GM21576 (cell line): Measurements from ENCODE around the gene ASTN2.

Experiments used
- ATAC-seq: cut with Tn5 transposase; IDR thresholded peaks from one replicate; pipeline ENCODE4 v1.9.1; 2021; ENCODE audit warnings: mild to moderate bottlenecking, moderate library complexity; ENCODE audit not compliant: unreplicated experiment

ASTN2 gene

GRCh38 chr9:117126871-117127270 lies 288.0 kb downstream of the ASTN2 start:
- no peak for ATAC-seq

GRCh38 chr9:117125531-117125930 lies 289.3 kb downstream of the ASTN2 start:
- no peak for ATAC-seq

GRCh38 chr9:117123729-117124128 lies 291.1 kb downstream of the ASTN2 start:
- no peak for ATAC-seq

- no peak for ATAC-seq
Observed at GRCh38 chr9:117122953-117123352, 291.9 kb downstream of the ASTN2 start.

DNA sequence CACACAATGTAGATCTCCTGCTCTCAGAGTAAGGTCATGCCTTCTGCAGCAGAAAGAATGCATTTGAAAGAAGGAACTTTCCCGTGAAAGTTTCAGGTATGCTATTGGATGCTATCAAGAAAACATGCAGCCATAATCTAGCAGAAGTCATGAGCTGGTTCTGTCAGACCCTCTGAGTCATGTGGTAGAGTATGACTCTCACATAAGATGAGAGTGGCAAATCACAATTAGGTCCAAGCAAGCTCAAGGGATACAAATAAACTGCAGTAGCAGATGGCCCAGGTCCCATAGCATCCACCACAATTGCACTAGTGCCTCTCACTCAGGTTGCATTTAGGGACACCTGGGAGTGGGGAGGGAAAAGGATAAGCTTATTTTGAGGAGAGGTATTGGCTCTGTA lies 292.8 kb downstream of the ASTN2 start:
- no peak for ATAC-seq

DNA sequence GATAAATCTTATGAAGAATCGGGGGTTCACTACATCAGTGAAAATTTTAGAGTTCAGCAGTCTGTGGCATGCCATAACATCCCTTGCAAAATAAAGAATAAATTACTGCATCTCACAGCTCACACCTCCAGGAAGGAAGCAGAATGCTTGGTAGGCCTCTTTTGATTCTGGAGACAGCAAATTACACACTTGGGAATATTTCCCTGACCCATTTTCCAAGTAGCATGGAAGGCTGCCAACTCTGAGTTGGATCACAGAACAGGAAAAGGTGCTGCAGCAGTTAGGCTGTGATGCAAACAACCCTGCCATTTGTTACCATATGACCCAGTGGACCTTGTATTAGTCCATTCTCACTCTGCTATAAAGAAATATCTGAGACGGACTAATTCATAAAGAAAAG lies 293.5 kb downstream of the ASTN2 start:
- no peak for ATAC-seq

DNA sequence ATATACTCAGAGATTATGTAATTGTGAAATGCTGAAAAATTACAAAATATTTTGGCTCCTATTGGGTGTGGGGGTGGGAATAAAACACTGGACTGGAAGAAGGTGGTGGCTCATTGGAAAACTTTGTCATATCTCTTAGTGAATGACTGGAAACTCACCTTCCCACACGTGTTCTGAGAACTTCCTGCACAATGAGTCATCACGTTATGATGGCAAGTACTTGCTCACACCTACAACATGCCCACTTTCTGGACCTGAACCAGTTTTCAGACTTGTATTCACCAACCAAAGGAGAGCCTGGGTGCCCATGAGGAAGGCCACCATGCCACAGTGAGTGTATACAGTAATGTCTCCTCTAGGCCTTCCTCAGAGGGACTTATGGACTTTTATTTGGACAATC lies 294.8 kb downstream of the ASTN2 start:
- ATAC-seq = no peak

- peak; percentile 88 for ATAC-seq
Observed at GRCh38 chr9:117116084-117116483, 298.8 kb downstream of the ASTN2 start.

DNA sequence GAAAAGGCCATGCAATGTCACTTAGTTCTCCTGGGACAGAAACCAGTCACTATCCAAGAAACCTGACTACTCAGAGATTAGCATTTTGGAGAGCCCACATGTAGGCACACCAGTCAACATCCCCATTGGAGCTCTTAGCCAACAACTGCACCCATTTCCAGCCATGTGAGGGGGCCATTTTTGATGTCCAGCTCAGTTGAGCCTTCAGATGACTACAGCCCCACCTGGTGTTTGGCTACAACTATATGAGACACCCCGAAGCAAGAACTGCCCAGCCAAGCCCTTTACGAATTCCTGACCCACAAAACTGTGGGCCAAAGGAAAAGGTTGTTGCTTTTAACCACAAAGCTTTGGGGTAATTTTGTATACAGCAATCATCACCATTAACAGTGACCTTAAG lies 300.1 kb downstream of the ASTN2 start:
- no peak for ATAC-seq

DNA sequence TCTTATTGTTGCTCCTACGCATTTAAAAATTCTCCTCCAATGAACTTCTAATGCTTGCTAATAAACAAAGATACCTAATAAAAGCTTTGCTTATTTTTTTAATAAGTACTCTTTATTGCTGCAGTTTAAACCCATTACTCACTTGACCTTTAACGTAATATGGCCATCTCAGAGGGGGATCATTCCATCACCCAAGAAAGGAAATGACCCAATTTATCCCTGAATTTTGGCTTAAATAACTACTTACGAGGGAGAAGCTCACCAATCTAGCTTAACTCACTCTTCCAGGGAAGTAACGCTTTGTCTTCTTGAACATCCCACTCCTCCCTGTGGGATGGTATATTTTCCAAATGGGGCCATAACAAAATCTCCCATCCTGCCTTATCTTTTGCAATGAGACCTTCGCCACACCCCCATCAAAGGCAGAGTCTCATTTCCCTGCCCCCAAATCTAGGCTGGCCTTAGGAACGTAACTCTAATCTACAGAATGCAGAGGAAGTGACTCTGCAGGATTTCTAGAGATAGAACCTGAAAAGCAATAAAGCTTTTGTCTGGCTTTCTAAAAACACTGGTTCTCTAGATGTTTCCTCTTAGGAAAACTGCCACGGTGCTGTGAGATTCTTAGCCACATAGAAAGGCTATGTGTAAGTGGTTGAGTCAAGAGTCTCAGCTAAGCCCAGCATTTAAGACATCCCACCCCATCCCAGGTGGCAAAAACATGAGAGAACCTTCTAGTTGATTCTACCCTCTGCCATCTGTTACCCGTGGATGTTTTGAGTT lies 310.0 kb downstream of the ASTN2 start:
- no peak for ATAC-seq

- no peak for ATAC-seq
Observed at GRCh38 chr9:117104206-117104605, 310.7 kb downstream of the ASTN2 start.

DNA sequence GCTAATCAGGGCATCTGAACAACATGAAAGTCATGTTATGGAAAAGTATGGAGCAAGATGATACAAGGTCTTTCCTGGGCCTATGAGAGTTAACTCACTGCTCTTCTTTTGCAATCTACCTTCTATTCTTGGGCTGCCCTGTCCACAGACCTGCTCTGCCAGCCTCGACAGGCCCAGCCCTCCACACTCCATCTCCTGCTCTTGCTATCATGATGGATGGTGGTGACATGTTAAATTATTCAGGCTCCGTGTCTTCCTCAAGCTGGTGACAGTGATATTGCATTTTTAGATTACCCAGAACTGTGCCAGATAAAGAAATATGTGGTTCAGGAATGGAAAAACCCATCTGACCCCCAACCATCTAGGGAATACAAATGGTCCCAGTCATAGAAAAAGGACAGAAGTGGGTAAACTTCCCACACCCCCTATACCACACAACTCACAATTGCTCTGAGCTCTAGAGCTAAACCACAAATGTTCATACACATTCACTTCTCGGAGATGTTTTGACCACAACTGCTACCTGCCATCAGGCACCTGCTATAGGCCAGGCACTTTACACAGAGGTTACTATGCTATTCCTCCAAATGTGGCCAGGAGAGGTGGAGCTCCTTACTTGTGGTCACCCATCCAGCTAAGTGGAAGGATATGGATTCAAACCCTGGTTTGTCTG lies 311.3 kb downstream of the ASTN2 start:
- no peak for ATAC-seq

- no peak for ATAC-seq
Observed at GRCh38 chr9:117101008-117101407, 313.8 kb downstream of the ASTN2 start.

GRCh38 chr9:117098331-117098730 lies 316.5 kb downstream of the ASTN2 start:
- ATAC-seq = no peak

DNA sequence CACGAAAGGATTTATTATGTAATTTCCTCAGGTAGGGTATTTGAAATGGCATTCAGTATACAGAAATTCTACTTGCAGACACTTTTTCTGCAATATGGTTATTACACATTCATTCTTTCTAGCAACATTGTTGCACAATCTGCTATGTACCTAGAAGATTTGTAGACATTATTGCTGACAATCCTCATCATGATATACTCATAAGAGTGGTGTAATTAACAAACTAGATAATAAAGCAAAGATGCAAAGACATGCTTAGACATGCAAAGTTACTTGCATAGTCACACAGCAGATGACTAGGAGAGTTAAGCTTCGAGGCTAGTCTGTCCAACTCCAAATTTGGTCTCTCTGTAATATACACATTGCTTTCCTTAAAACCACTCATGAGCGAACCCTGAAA lies 317.1 kb downstream of the ASTN2 start:
- ATAC-seq = no peak

DNA sequence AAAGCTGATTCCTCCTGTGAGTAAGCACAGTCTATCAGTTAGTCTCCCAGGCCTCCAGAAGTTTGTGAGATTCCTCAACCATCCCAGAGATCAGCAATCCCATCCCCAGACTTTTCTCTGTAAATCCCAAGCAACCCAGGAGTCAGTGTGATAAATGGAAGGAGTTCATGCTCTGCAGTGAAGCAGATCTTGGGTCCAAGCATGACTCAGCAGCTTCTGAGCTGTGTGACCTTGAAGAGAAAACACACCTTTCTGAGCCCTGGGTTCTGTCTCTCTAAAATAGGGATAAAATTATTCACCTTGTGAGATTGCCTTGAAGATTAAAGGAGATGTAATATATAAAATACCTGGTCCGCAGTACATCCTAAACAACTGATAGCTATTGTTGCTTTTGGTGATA lies 318.7 kb downstream of the ASTN2 start:
- no peak for ATAC-seq

DNA sequence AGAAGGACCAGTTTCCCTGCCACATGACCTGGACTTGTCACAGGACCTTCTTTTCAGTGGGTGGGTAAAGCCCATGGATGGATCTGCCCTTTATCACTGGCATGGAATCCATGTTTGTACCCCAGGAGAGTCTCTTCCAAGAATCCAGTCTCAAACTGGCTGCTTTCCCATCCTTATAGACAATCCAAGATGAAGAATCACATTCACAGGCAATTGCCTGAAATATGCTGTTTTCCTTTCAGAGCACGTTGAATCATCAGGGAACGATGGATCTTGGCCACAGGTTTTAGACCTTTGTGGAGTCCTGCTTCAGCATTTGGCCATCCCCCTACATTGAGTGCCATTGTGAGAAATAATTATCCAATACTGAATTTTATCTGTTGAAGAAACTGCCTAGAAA lies 319.8 kb downstream of the ASTN2 start:
- no peak for ATAC-seq

DNA sequence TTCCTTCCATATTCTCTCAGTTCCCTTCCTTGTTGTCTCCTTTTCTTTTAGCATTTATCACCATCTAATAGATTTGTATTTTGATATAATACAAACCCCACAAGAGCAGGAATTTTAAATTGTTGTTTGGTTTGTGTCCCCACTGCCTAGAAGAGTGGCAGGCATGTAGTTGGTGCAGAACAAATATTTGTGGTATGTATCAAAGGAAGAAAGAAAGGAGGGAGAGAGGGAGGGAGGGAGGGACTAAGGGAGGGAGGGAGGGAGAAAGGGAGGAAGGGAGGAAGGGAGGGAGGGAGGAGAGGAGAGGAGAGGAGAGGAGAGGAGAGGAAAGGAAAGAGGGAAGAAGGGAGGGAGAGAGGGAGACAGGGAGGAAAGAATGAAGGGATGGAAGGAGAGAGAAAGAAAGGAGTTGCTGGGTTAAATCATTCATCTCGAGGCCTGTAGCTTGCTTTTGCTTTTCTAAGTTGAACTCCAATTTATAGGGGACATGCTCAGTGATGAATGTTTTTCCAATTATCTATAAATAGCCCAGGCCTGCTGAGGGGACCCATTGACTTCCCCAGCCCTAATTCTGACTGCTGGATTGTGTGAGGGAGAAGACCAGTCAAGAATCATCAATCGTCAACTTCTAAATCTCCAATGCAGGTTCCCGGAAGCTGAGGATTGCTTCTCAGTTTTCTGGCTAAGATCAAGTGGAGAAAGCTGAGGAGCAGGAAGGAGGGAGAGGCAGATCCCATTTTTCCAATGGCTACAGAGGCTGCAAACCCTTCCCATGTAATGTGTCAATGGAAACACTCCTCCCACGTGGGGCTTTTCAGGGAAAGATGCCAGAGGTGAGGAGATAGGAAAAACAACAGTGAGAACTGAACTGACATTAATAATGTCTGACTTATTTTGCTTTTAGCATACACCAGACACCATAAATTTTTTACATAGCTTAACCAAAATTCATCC lies 320.7 kb downstream of the ASTN2 start:
- ATAC-seq = no peak

GRCh38 chr9:117092582-117092981 lies 322.3 kb downstream of the ASTN2 start:
- ATAC-seq = no peak

GRCh38 chr9:117091529-117091928 lies 323.3 kb downstream of the ASTN2 start:
- ATAC-seq = no peak

- no peak for ATAC-seq
Observed at GRCh38 chr9:117088786-117089185, 326.1 kb downstream of the ASTN2 start.
